HG03457 (cell line): ENCODE data around the gene AFAP1L2.
"Not testable (repeated sequence)": the region's sequence is repeated elsewhere in the genome, so short reads cannot be mapped to it uniquely, and the experiment has no call there.

Experiments used
- ATAC-seq: cut with Tn5 transposase; IDR thresholded peaks from one replicate; pipeline ENCODE4 v1.9.1; 2021; ENCODE audit warnings: moderate number of reproducible peaks; ENCODE audit not compliant: unreplicated experiment

Gene AFAP1L2

DNA sequence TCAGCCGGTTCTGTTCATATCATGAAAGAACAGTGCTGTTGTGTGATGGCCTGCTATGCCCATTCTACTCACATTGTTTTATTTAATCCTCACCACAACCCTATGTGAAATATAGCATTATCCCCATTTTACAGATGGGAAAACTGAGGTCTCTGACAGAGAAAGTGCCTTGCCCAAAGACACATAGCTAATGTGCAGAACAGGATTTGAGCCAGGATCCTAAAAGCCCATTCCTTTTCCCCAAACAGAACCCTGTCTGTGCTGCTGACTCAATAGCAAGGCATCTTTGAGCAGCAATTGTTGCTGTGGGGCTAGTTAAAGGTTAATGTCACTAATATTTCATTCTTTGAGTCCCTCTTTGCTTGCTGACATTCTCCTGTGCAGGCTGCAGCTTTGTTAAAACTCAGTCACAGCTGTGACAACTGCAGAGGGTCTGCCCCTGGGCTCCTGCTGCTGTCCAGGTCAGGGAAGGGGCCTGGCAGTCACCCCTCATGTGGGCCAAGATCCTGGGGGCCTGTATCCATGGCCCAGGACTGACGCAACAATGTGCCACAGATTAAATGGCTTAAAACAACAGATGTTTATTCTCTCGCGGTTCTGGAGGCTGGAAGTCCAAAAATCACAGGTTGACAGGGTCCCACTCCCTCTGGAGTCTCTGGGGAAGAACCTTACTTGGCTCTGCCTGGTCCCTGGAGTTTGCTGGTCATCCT lies 40.4 kb downstream of the AFAP1L2 start:
- ATAC-seq: no peak

DNA sequence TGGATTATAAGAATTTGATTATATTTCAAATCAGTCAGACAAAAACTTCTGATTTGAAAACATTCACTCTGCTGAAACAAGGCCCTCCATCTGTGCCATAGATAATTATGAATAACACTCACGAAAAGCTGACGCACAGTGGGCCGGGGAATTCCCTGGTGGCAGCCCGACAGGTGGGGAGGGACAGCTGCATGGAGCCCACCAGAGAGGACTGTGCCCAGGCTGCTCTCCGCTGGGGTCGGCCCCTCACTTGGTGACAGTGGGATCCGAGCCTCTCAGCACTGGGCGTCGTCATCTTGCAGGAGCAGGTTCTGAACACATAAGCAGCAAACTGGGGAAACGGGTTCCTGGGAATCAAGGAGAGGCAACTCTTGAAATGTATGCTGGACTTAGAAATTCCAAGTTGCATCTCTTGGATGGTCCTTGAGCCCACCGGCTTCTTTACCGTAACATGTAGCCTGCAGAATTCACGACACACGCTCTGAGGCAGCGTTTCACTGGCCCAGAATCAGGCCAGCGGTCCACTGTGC lies 41.4 kb downstream of the AFAP1L2 start:
- no peak for ATAC-seq

DNA sequence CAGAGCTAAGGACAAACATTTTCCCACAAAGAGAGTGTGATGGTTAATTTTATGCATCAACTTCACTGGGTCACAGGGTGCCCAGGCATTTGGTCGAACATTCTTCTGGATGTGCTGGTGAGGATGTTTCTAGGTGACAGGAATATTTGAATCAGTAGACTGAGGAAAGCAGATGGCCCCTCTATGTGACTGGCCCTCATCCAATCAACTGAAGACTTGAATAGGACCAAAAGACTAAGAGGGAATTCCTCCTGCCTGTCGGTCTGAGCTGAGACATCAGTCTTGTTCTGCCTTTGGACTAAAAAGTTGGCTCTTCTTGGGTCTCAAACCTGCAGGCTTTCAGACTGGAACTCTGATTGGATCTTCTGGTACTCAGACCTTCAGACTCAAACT lies 44.4 kb downstream of the AFAP1L2 start:
- no peak for ATAC-seq

DNA sequence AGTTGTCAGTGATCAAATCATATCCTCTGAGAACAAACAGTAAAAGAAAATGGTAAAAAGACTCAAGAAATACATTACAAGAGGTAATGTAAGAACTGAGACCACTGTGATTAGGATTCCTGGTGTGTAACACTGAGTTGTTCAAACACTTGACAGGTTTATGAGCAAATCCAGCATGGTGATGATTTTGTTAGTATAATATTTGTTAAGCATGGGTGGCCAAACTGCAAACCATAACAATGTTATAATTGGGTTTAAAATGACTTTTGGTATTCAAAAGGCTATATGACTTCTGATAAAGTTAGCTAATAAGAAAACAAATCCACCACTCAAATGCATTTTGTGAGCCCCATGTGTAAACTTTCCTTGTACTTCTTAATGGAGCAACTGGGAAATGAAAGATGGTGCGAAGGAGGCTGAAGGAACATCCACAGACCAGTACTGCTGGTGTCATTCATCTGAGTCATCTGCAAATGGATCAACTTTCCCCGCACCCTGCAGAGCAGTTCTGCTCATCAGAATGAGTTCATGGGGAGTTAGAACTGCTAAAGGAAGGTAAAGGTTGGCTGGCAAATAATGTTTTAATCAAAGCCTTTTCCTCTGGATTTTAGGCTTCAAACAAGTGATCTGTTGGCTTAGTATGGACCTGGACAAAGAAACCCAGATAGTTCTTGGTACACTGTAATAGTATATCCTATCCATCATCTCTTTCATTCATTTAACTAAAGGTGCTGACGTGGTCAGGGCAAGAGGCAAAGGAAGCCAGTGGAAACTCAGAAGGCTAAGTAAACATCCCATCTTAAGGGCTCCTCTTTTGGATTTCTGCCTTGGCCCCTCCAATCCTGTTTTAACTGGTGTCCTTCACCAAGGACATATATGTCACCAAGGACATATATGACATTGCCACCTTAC lies 45.0 kb downstream of the AFAP1L2 start:
- ATAC-seq: no peak

DNA sequence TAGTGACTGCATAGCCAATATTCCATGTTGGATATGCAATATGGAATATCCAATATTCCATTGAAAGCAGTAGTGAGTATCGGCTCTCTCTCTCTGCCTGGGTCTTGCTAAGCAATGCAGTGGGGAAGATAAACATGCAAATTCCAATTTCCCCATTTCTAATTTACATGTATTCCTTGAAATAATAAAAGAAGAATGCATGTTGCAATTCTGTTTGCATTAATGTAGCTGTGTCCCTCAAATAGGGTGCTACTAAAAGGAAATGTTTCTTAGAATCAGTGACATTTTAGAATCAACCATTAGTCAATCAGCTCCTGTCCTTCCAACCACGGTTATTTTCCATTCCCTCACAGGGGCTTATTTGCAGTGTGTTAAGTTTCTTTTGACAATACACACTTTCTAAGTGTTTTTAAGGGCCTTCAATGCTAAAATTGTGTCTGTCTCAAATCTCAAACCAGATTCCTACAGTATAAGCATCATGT lies 46.7 kb downstream of the AFAP1L2 start:
- no peak for ATAC-seq

DNA sequence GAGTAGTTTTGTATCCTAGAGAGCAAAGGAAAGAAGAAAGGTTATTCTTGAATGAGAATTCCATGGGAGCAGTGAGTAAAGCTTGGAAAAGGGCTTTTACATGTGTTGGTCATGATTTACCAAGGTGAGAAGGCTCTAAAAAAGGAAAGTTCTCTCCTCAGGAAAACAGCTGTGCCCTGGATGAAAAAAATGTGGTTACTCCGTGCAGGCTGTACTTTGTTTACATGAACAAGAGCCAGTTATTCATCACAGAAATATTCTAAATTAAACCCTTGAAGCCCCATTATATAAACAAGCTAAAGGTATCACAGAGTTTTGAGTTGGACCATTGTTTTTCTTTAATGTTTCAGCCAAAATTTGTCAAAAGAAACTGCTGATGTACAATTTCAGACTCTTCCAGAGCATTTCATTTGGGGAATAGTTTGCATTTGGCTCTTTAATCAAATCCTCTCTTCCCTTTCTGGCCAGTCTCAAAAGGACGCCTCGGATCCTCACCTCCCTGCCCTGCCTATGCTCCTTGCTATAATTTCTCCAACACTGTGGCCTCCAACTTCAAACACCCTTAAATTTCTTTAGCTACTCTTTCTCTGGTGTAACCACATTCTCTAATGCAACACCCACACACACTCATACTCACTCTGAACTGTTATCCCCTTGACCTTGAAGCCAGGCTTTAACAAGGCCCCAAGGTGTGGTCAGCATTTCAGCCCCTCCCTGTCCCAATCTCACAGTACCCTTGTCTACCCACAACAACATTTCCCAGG lies 47.4 kb downstream of the AFAP1L2 start:
- ATAC-seq: no peak

DNA sequence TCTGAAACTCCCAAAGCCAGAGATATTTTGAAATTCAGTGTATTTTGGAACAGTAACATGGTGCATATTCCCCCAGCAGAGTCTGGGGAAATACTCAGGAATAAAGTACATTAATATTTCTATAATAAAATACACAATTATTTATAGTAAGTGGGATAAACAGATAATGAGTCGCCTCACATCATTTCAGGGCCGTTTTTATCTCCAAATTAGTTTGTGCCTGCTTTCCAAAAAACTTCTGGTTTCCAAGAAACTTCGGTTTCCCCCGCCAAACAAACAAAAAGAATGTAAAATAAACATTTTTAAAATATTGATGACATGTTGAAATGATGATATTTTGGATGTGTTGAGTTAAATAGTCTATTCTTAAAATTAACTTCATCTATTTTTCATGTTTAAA lies 48.2 kb downstream of the AFAP1L2 start:
- ATAC-seq: no peak

DNA sequence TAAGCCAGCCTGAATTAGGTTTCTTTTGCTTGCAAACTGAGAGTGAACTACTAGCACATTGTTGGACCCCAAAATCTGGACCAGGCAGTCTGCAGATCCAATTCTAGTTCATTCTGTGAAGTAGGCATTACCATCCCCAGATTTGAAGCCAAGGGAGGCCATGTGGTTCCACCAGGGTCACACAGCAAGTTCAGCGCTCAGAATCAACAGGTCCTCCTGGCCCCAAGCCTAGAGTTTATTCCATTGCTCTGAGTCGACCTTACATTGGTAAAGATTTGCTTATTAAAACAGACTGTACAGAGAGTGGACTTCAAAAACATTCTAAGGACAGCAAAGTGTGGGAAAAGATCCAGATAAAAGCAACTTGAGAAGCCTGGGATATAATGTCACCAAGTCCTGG lies 50.9 kb downstream of the AFAP1L2 start:
- ATAC-seq: no peak

DNA sequence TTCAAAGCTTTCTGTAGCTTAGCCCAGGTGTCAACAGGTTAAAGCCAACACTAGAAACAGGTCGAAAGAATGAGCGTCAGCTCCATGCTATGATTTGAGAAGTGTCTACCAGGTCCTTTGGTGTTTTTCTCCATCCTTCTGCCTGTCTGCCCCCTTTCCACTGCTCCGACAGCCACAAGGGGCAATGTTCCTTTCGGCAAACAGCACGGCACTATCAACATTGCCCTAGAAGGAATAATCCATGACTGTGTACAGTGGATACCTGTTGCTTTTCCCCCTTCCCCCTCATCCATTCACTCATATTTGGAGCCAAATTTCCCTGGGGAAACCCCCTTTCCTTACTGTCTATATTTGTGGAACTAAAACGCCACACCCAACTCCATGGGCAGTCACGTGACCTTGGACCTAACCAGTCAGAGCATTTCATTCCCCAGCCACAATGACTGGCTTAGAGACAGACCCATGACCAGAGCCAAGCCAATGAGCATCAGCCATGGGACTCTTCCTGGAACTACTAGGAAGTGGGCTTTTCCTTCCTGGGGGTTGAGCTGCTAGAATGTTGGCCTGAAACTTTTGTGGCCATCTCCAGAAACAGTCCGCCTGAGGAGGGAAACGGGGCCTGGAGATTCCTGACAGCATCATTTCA lies 51.5 kb downstream of the AFAP1L2 start:
- ATAC-seq: no peak

DNA sequence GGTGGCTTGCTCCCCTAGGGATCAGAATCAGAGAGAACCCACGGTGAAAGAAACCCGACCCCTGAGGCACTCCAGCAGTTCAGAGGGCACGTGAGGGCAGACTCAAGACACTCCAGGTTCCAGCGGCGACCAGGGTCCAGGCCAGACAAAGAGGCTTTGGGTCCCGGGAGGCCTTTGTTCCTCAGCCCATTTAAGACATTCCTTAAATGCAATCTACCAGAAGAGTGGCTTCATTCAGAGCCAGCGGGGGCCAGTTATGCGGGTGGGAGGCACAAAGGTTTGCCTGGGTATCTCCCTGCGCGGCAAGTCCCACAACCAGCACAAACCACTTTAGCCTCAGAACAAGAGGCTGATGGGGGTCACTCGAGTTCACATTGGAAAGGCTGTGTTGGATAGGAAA lies 53.6 kb downstream of the AFAP1L2 start:
- no peak for ATAC-seq

DNA sequence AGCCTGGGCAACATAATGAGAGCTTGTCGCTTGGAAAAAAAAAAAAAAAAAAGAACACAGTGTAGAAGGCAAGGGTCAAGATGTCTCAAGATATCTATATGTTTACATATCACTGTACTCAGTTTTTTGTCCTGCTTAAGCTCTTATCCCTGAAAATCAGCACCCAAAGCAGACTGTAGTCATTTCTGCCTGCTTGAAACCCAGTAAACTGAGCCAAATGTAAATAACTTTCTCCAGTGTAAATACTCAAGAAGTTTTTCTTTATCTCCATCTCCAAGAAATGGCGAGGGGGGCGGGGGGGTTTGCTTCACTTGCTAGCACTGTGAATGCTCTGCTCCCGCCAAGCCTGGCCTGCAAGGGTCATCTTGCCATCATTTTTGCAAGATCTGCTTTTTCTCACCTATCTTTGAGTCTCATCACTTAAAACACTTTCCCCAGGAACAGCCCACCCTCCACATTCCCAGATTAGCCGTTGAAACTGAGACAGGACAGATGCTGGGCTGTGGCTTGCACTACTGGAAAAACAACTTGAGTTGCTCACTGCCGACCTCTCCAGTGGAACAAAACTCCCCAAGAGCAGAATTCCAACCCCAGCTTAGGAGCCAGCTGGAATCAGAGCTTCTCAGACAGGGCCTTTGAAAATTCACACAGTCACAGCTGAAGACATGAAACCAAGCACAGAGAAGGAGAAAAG lies 54.6 kb downstream of the AFAP1L2 start:
- no peak for ATAC-seq

DNA sequence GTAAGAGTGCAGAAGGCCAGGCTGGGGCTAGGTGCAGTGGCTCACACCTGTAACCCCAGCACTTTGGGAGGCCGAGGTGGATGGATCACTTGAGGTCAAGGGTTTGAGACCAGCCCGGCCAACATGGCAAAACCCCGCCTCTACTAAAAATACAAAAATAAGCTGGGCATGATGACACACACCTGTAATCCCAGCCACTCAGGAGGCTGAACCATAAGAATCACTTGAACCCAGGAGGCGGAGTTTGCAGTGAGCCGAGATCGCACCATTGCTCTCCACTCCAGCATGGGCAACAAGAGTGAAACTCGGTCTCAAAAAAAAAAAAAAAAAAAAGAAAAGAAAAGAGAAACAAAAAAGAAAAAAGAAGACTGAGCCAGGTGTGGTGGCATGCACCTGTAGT lies 55.2 kb downstream of the AFAP1L2 start:
- not testable (repeated sequence) for ATAC-seq

DNA sequence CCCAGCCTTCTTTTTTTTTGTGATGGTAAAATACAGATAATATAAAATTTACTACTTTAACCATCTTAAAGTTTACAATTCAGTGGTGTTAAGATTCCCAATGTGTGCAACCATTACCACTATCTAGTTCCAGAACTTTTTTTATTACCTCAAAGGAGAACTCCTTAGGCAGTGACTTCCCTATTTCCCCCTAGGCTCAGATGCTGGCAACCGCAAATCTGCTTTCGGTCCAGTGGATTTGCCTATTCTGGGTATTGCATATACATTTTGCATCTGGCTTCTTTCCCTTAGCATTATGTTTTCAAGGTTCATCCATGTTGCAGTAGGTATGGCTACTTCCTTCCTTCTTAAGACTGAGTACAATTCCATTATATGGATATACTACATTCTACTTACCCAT lies 56.5 kb downstream of the AFAP1L2 start:
- no peak for ATAC-seq

DNA sequence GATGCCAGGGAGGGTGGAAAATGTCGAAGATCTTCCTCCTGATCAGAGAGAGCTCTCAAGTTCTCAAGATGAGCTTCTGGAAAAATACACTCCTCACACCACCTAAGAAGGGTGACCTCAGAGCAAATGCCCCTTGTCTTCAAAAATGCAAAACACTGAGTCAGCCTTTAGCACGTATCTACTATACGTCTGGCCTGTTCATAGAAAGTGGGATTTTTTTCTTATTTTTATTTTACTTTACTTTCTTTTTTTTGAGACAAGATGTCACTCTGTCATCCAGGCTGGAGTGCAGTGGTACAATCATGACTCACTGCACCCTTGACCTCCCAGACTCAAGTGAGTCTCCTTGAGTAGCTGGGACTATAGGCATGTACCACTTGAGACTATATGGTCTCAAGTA lies 57.1 kb downstream of the AFAP1L2 start:
- ATAC-seq: no peak

DNA sequence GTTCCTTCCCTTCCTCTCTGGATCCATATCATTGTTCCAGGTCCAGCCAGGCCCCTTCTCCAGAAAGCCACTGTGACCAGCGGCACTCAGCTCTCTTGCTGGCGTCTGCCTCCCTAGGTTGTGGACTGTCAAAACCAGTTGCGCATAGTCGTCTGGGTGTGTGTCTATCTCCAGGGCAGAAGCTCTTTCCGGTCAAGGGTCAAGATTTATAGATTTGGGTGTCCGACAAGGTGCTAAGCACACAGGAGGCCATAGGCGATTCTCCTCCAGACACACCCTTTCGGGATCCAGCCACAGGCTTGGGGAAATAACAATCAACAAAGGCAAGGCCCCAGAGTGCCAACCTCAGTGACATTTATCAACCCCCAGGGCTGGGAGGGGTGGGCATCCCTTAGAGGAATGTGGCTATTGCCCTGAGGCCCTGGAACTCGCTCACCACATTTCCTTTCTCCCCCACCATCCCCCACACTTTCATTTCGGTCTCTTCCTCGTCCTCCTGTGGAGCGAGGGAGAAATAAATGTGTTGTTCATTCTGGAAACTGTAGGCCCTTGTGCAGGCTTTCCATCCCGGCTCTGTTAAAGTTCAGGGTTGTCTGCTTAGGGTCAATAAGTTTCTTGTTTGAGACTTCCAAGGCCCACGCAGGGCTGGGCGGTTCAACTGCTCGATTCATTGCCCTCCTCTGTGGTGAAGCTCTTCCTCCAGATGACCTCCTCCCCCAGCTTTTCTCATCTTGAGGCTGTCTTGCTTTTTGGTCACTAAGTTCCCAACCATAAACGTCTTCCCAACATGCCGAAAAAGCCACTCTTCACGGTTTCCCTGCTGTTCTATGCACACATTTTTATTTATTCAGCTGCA lies 57.9 kb downstream of the AFAP1L2 start:
- no peak for ATAC-seq

DNA sequence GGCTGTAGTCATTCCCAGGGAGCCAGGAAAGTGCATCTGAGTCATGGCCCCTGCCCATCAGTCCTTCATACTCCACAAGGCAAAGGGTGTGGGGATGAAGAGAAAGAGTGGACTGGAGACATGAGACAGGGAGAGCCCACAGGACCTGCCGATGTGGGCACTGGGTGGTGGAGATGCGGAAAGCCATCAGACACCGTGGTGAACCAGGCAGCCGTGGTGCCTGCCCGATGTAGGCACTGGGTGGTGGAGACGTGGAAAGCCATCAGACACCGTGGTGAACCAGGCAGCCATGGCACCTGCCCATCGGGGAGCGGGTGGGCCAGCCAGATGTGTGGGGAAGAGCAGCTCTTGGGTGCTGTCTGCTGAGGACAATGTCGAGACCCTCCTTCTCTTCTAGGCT lies 58.6 kb downstream of the AFAP1L2 start:
- ATAC-seq: no peak

DNA sequence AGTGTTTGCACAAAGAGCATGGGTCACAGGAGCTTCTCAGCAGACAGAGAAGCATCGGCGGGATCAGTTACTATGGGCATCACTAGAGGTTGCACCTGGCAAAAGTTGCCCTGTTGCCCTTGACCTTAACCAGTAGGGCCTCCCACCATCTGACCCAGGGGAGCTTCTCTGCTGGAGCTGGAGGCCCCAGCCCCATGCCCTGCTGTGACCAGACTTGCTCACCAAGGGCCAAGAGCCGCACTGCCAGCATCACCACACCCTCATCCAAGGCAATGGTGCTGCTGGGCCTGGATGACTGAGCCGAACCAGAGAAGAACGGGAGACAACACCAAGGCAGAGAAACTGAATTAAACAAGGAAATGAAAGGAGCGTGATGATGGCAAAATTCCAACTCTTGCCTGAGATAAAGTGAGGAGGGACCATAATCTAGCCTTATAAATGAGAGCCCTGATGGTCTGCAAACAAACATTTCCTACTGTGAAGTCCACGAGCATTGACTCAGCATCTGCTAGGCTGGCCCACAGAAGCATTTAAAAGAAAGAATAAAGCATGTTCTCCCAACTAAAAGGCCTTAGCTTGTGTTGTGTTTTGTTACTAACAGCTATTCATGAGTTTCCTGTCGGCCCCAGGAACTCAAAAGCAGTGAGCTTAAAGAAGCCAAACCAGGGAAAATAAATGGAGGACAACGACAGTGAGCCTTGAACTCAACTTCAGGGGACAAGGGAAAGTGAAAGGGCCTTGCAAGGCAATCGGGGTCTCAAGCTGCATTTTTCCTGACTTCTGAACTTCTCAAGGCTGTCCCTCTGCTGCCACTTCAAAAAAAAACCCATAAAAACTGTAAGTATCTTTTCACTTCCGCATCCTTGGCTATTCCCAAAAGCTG lies 60.4 kb downstream of the AFAP1L2 start:
- no peak for ATAC-seq

DNA sequence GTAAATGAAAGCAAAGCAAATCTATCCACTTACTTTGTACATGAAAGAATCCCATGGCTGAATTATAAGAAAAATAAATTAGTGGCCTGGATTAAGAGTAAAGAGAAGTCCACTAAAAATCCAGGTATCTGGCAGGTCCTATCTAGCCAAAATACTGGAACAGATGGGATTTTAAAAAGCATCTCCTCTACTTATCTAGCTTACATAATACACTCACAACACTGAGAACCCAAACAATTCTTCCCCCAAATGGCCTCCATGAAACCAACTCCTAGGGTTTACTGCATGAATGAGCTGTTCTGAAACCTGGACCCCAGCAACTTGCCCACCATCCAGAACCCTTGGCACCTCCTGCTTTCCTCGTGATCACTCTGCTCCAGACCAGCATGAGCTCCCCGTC lies 61.3 kb downstream of the AFAP1L2 start:
- ATAC-seq: no peak
